Anterior cingulate cortex (tissue), 58 donors: ENCODE results near the gene TSPAN18.

Experiments
- DNase-seq, 58 donors: peaks; one replicate each; lab custom pipeline; 2025; lab: John Stamatoyannopoulos, UW

Gene TSPAN18

DNA sequence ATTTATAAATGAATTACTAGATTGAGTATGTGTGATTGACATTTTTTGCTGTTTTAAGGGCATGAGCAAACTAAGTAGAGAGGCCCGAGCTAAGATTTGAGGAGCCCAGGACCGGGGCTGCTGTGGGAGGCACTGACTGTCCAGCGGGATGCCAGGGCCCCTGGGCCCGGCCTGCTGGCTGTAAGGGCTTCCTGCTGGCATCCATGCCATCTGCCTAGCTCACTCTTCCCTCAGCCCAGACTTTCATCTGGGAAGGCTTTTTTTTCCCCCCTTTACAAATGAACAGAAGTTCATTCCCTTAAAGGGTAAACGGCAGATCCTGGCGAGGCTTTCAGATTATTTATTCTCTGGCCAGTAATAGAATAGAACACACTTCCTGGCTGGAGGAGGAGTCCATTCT lies 239.9 kb downstream of the TSPAN18 start:
- no peak for DNase-seq

DNA sequence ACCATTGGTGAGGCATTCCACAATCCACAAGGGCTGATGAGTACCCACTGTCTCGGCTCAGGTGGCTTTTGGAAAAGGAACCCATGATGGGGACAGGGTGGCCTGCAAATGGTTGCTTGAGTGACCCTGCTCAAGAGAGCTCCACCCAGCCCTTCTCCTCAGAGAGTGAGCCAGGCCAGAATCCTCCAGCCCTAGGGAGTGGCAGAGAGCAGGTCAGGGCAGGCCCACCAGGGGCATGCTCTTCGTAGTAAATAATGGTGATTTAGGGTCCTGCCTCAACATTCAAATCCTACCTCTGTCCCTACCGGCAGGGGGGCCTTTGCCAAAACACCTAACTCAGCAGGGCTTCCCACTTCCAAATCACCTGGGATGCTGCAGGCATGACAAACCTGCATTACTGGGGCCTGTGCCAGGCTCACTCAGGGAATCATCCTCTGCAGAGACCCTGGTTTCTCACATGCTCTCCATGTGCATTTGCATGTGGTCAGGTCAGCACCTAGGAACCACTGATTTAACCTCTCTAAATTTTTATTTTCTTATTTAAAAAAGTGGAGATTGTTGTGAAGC lies 241.3 kb downstream of the TSPAN18 start:
- DNase-seq, result no peak

- no peak for DNase-seq
Observed at GRCh38 chr11:44968510-44968909, 241.7 kb downstream of the TSPAN18 start.

DNA sequence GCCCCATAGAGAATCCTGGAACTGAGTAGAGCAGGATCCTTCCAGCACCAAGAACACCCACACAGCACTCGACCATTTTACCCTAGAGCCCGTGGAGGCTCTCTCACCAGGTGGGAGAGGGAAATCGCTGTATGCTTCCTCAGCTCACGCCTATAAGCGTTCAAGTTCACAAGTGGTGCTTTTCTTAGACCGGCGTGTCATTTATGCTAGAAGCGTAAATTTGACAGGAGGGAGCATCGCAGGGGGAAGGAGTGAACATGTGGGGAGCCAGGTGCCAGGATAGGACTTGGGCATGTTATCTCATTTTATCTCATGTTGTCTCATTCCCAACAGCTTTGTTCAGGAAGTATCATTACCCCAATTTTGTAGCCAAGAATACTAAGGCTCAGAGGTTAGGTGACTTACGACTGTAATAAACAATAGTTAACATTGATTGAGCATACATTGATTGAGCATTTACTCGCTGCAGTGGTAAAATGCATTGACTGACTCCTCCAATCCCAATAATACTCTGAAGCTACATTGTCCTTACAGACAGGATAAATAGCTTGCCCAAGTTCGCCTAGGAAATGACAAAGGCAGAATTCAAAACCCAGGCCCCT lies 243.0 kb downstream of the TSPAN18 start:
- no peak for DNase-seq

- DNase-seq, result no peak
Observed at GRCh38 chr11:44970293-44970692, 243.5 kb downstream of the TSPAN18 start.

GRCh38 chr11:44971185-44971584 lies 244.4 kb downstream of the TSPAN18 start:
- DNase-seq, result no peak

GRCh38 chr11:44972746-44973435 lies 246.1 kb downstream of the TSPAN18 start:
- DNase-seq, result peak in 10 of 58 donors; percentile 11 to 44 (median 27)

DNA sequence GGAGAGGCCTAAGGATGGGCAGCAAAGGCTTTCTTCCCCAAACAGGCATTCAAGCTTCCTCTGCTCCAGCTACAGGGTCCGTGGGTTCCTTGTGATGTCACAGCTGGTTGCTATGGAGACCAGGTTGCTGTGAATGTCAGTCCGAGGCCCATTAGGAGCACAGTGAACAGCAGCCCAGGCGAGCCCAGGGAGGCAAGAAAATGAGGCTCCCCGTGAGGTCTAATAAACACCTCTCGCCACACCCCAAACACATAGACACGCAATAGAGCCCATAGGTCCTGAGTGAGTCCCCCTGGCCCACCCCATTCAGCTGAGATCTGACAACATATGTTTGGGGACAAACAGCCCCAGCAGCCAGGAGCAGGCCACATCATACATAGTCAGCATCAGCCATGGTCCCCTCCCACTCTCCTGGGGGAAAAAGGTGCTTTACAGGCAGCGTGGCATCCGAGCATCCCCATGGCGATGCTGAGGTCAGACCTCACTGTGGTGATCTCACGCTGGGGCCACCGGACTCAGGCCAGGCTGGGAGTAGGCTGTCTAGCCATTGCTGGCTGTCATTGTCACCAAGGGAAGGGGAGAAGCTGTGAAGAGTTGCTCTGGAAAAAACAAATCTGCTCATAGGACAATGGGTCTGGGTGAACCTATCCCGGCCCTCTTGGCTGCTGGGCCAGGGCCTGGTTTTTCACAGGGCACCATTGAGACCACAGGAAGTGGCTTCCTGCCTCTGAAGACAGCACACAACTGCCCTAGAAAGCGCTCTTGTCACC lies 247.1 kb downstream of the TSPAN18 start:
- no peak for DNase-seq

GRCh38 chr11:44974402-44975000 lies 247.7 kb downstream of the TSPAN18 start:
- DNase-seq, result no peak

DNA sequence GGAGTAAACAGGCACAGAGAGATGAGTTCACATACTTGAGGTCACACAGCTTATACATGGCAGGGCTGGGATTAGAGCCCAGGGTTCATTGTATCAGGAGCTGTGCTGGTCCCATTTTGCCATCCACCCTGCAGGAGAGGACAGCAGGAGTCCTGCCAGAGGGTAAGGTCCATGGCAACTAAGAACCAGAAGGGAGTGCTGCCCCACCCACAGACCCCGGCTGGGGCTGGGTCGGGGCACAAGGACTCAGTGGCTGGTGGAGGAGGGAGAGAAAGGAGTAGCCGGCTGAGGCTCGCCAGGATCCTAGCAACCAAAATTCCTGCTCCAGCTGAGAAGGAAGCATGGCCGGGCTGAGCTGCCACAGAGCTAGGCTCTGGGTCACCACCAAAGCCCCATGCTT lies 249.8 kb downstream of the TSPAN18 start:
- DNase-seq, result no peak

DNA sequence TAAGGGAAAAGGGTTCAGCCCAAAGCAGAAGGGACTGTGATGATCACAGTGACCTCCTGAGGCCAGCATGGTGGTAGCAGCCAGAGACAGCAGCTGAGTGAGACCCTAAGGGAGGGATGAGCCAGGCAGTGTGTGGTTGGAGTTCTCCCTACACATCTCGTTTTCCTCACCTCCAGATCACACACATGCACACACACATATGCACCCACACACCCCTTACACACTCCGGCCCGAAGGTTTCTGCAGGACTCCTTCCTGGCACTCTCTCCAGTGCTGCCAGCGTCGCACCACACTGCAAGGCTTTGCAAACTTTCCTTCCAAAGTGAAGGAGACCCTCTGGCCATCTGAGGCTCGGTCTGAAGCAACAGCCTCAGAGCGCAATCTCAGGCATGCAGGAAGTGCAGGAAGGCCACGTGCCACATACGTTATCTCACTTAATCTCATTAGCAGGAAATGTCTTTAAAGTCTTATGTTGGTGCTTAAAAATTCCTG lies 250.8 kb downstream of the TSPAN18 start:
- DNase-seq, result no peak

DNA sequence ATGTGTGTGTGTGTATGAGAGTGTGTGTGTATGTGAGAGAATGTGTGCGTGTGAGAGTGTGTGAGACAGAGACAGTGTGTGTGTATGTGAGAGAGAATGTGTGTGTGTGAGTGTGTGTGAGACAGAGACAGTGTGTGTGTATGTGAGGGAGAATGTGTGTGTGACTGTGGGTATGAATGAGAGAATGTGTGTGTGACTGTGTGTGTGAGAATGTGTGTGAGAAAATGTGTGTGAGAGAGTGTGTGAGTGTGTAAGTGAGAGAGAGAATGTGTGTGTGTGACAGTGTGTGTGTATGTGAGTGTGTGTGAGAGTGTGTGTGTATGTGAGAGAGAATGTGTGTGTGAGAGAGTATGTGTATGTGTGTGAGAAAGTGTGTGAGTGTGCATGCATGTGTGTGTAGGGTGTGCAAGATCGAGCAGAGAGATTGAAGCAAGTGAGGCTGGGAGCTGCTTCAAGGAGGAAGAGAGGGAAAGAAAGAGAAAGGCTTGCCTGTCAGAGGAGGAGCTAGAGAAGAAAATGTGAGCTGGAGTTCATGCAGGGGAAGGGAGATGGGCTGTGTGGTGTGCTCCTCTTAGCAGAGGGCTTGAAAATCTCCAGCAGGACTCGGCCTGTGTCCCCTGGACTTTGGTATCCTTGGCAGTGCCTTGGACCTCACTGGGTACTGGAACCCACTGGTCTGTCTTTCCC lies 251.7 kb downstream of the TSPAN18 start:
- DNase-seq, result no peak

DNA sequence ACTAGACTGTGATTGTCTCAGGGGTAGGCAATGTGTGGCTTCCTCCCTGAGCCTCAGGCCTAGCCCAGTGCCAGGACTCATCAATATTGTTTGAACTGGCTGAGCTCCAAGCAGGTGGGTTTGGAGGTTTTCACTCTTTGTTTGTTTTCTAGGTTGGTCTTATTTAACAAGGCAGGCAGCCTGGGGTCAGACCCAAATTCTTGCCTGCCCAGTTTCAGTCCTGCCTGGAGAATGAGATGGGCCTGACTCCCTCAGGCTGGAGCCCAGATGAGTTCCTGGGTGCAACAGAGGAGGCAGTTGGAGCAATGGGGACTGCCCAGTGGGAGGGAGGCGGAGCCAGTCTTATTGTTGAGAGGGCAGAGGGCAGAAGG lies 252.2 kb downstream of the TSPAN18 start:
- DNase-seq, result no peak

DNA sequence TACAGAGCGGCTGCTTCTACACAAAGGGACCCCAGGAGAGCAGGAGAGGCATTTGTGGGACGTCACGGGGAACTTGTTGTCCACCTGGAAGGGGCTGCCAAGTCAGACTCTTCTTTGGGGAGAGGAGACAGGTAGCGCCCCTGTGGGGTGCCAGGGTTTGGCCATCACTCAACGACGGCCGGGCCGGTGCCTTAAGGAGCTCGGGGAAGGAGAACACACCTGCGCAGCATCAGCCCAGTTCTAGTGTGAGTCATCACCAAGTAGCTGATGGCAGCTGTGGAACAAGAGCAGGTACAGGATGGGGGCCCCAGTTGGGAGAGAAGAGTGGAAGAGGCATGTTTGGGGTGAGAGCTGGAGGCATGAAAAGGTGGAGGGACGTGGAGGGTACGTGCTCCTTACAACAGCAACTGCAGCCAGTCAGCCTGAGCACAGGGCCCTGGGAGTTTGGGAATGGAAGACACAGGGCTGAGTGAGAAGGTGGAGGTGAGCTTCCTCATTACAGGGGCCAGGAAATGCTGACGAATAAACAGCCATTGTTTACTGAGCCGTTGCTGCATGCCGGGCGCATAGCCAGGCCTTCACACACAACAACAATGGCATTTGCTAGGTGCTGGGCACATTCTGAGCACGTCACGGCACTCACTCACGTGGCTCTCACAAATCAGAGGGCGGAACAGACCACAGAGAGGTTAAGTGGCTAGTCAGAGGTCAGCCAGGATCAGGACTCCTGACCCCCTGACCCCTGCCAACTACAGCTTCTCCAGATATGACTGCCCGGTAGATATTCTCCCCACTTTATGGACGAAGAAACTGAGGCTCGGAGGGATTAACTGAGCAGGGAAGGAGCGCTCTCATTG lies 253.0 kb downstream of the TSPAN18 start:
- DNase-seq, result no peak

DNA sequence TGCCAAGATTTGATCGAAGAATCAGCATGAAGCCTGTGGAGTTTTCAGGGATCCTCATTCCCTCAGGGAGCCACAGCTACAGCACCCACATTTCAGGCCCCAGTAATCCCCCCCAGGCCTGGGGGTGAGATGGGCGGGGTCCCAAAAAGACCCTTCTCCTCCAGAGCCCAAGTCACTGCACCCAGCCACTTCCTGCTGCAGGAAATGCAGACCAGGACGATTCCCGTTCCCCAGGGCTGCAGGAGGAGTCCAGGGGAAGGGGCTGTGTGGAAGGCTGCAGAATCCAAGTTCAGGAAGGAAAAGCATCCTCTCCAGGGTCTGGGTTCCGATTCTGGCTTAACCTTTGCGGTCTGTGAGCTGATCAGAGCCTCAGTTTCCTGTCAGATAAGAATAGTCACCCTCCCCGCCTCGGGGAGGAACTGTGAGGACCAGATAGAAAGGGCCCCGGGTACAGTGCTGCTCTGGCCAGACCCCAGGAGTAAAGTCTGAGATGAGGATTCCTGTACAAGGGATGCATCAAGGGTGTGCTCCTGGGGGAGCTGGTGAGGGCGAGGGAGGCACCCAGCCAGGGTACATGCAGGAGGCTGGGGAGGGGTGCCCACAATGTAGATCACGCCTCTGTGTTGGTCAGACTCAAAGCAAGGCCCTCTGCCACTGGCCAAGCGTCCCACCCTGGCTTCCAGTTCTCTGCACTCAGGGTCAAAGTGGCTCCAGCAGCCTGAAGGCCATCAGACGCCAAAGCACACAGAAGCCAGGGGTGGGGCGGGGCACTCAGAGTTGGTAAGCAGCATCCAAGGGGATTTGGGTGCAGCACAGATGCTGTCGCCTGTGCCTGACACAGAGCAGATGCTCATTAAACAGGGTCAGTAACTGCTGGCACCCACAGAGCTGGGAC lies 254.0 kb downstream of the TSPAN18 start:
- DNase-seq, result no peak
